GM12873 (cell line): Measurements from ENCODE around the gene TNS1.

Experiments used
- CTCF ChIP-seq: IDR thresholded peaks from 2 replicates; pipeline ENCODE4 v1.5.1; 2012; ENCODE audit warnings: low read depth, mild to moderate bottlenecking, moderate library complexity, low read length, control low read depth; ENCODE audit not compliant: insufficient read depth; ENCODE audit errors: missing control alignments

The TNS1 gene

GRCh38 chr2:217868265-217868892, 134.4 kb downstream of the TNS1 start:
- no peak for TF ChIP-seq CTCF

GRCh38 chr2:217866457-217866856, 136.3 kb downstream of the TNS1 start:
- no peak for TF ChIP-seq CTCF

- TF ChIP-seq CTCF: no peak
These were observed 137.6 kb downstream of the TNS1 start for GRCh38 chr2:217864963-217865772.

- no peak for TF ChIP-seq CTCF
These were observed 138.9 kb downstream of the TNS1 start for GRCh38 chr2:217863883-217864282.

- no peak for TF ChIP-seq CTCF
These were observed 141.4 kb downstream of the TNS1 start for GRCh38 chr2:217861334-217861877.

GRCh38 chr2:217859926-217860325, 142.9 kb downstream of the TNS1 start:
- no peak for TF ChIP-seq CTCF
